GM18909 (cell line): ENCODE results near the gene SNX30.

Experiments used
- ATAC-seq: cut with Tn5 transposase; IDR thresholded peaks from one replicate; pipeline ENCODE4 v1.9.1; 2021; ENCODE audit warnings: mild to moderate bottlenecking; ENCODE audit not compliant: unreplicated experiment, poor library complexity

Gene SNX30

GRCh38 chr9:112911736-112912135 is 161.2 kb downstream of the SNX30 start:
- ATAC-seq = no peak

- ATAC-seq = no peak
These were observed 162.1 kb downstream of the SNX30 start for GRCh38 chr9:112912636-112913035.

- no peak for ATAC-seq
These were observed 162.8 kb downstream of the SNX30 start for GRCh38 chr9:112913326-112913725.

GRCh38 chr9:112914524-112914923 is 164.0 kb downstream of the SNX30 start:
- ATAC-seq = no peak

GRCh38 chr9:112917047-112917986 is 166.8 kb downstream of the SNX30 start:
- no peak for ATAC-seq

- ATAC-seq = no peak
These were observed 167.4 kb downstream of the SNX30 start for GRCh38 chr9:112917987-112918362.

GRCh38 chr9:112921549-112921948 is 171.0 kb downstream of the SNX30 start:
- no peak for ATAC-seq
